Loucy (cell line): ENCODE results near the gene KDM4C.

ENCODE experiments used
- H2AFZ ChIP-seq: fragments of 200-600 bp; sonication (generic); 2 replicates; pipeline ENCODE4 v1.6.0; 2016; ENCODE audit warnings: antibody characterized with exemption, mild to moderate bottlenecking, low read length, moderate library complexity
- H3F3A ChIP-seq: fragments of 200-600 bp; 2 replicates; pipeline ENCODE4 v1.6.0; 2016; ENCODE audit warnings: antibody characterized with exemption, low read depth, mild to moderate bottlenecking
- H3K27me3 ChIP-seq: fragments of 200-600 bp; sonication (generic); 2 replicates; pipeline ENCODE4 v1.6.1; 2014; ENCODE audit warnings: low read length, mild to moderate bottlenecking; ENCODE audit not compliant: insufficient read depth, poor library complexity, severe bottlenecking
- H3K36me3 ChIP-seq: fragments of 200-600 bp; sonication (generic); 2 replicates; pipeline ENCODE4 v1.6.1; 2016; ENCODE audit warnings: low read length; ENCODE audit not compliant: insufficient read depth
- H3K4me1 ChIP-seq: fragments of 200-600 bp; sonication (generic); 2 replicates; pipeline ENCODE4 v1.5.1; 2014; ENCODE audit warnings: low read length, mild to moderate bottlenecking; ENCODE audit not compliant: insufficient read depth, poor library complexity, severe bottlenecking
- H3K4me2 ChIP-seq: fragments of 200-600 bp; sonication (generic); 2 replicates; pipeline ENCODE4 v1.6.0; 2014; ENCODE audit warnings: antibody characterized with exemption, low read length, low read depth, mild to moderate bottlenecking; ENCODE audit not compliant: poor library complexity, severe bottlenecking
- H3K4me3 ChIP-seq: fragments of 200-600 bp; sonication (generic); 2 replicates; pipeline ENCODE4 v1.5.1; 2014; ENCODE audit warnings: low read length, mild to moderate bottlenecking, mixed read lengths; ENCODE audit not compliant: poor library complexity, severe bottlenecking
- H3K79me2 ChIP-seq: fragments of 200-600 bp; sonication (generic); 2 replicates; pipeline ENCODE4 v1.6.1; 2014; ENCODE audit warnings: low read length; ENCODE audit not compliant: insufficient read depth
- H3K9ac ChIP-seq: fragments of 200-600 bp; sonication (generic); 2 replicates; pipeline ENCODE4 v1.6.0; 2014; ENCODE audit warnings: mild to moderate bottlenecking, low read depth, low read length, moderate library complexity; ENCODE audit not compliant: poor library complexity, severe bottlenecking
- H3K9me2 ChIP-seq: fragments of 200-600 bp; sonication (generic); replicated peaks from 2 replicates; pipeline ENCODE4 v1.6.1; 2016; ENCODE audit warnings: low read depth, low read length, mixed read lengths
- H3K9me3 ChIP-seq: fragments of 200-600 bp; sonication (generic); 2 replicates; pipeline ENCODE4 v1.6.1; 2014; ENCODE audit warnings: mild to moderate bottlenecking, antibody characterized with exemption, low read length, low read depth; ENCODE audit not compliant: insufficient read depth
- H4K20me1 ChIP-seq: fragments of 200-600 bp; sonication (generic); 2 replicates; pipeline ENCODE4 v1.6.0; 2014; ENCODE audit warnings: antibody characterized with exemption, low read length, mild to moderate bottlenecking; ENCODE audit not compliant: insufficient read depth, poor library complexity, severe bottlenecking
- EZH2phosphoT487 ChIP-seq: fragments of 200-600 bp; IDR thresholded peaks from 2 replicates; pipeline ENCODE4 v1.6.1; 2018; ENCODE audit warnings: antibody characterized with exemption, mild to moderate bottlenecking, moderate library complexity, borderline replicate concordance
- TF ChIP-seq, protein P1 (sequence below): fragments of 200-600 bp; sonication (generic); conservative IDR thresholded peaks from 2 replicates; pipeline ENCODE4 v1.5.1; 2014; ENCODE audit warnings: mild to moderate bottlenecking, antibody characterized with exemption, low read length

KDM4C gene

DNA sequence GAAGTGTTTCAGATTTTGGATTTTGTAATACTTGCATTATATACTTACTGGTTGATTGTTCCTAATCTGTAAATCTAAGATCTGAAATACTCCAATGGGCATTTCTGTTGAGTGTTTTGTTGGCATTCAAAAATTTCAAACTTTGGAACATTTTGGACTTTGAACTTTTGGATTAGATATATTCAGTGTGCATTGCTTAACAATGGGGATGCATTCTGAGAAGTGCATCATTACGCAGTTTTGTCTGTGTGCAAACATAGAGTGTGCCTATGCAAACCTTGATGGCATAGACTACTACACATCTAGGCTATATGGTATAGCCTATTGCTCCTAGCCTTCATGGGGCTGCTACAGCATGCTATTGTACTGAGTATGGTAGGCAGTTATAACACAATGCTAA lies 325.4 kb downstream of the KDM4C start:
- TF ChIP-seq, protein P1, sequence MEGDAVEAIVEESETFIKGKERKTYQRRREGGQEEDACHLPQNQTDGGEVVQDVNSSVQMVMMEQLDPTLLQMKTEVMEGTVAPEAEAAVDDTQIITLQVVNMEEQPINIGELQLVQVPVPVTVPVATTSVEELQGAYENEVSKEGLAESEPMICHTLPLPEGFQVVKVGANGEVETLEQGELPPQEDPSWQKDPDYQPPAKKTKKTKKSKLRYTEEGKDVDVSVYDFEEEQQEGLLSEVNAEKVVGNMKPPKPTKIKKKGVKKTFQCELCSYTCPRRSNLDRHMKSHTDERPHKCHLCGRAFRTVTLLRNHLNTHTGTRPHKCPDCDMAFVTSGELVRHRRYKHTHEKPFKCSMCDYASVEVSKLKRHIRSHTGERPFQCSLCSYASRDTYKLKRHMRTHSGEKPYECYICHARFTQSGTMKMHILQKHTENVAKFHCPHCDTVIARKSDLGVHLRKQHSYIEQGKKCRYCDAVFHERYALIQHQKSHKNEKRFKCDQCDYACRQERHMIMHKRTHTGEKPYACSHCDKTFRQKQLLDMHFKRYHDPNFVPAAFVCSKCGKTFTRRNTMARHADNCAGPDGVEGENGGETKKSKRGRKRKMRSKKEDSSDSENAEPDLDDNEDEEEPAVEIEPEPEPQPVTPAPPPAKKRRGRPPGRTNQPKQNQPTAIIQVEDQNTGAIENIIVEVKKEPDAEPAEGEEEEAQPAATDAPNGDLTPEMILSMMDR: no peak
- TF ChIP-seq EZH2phosphoT487: no peak
- H2AFZ ChIP-seq: no peak overlapping the region
- no peaks in the 10 kb centered on the region for H4K20me1 ChIP-seq
- no peak overlapping the region for H3K9ac ChIP-seq
- no peaks in the 10 kb centered on the region for H3K79me2 ChIP-seq
- H3K36me3 ChIP-seq: peaks cover 5% of the 10 kb centered on the region; the same call in 1 of the 2 replicates
- H3K9me2 ChIP-seq: no peaks in the 10 kb centered on the region
- H3K9me3 ChIP-seq: no peaks in the 10 kb centered on the region
- no peak overlapping the region for H3K4me3 ChIP-seq
- no peaks in the 10 kb centered on the region for H3K27me3 ChIP-seq
- no peaks in the 10 kb centered on the region for H3F3A ChIP-seq
- no peak overlapping the region for H3K4me2 ChIP-seq
- no peaks in the 10 kb centered on the region for H3K4me1 ChIP-seq

DNA sequence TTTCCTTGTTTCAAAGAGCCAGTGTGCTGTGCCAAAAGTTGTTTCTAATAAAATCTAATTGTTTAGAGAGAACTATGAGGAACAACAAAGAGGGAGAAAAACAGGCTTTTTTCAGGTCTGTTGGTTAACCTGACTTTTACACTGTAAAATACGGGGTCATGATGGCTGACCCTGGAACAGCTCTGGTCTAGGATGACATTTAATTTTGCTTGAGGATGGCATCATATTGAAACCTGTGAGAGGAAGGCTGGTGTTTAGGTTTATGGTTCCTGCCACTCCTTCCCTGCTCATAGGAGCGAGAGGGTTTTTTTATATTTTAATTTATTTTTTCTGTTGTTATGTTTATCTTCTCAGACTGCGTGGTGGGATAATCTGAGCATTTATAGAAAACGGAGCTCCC lies 327.6 kb downstream of the KDM4C start:
- H3K79me2 ChIP-seq: no peaks in the 10 kb centered on the region
- no peak overlapping the region for H3K4me3 ChIP-seq
- peaks cover 5% of the 10 kb centered on the region; the same call in 1 of the 2 replicates for H3K36me3 ChIP-seq
- no peaks in the 10 kb centered on the region for H3K9me3 ChIP-seq
- no peak overlapping the region for H3K4me2 ChIP-seq
- no peak overlapping the region for H2AFZ ChIP-seq
- no peaks in the 10 kb centered on the region for H3F3A ChIP-seq
- peaks cover 12% of the 10 kb centered on the region for H3K4me1 ChIP-seq
- TF ChIP-seq, protein P1: no peak
- no peak for TF ChIP-seq EZH2phosphoT487
- H4K20me1 ChIP-seq: no peaks in the 10 kb centered on the region
- H3K9me2 ChIP-seq: no peaks in the 10 kb centered on the region
- H3K27me3 ChIP-seq: no peaks in the 10 kb centered on the region
- H3K9ac ChIP-seq: no peak overlapping the region

DNA sequence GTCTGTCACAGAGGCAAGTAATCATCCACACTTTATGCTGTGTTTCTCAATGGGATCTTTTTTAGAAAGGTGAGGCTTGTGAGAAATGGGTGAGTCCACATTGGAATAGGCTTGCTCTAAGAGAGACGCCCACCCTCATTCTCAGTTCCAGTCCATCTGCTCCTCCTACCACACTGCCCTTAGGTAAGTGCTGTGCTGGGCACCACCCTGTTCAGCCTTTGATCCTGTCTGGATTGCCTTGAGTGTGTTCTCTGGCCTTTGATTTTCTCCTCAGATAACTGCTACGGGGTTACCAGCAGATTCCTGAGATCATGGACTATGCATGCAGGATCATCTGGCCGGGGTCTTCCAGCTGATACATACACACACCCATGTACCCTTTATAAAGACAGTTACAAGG lies 328.6 kb downstream of the KDM4C start:
- Histone ChIP-seq H2AFZ (no peak overlapping the region), H3K4me1 (peaks cover 15% of the 10 kb centered on the region), H3K79me2 (no peaks in the 10 kb centered on the region), H3K9me3 (no peaks in the 10 kb centered on the region), H3K4me3 (no peak overlapping the region), H3K9me2 (no peaks in the 10 kb centered on the region), H3K4me2 (no peak overlapping the region), H3K27me3 (no peaks in the 10 kb centered on the region), H3K9ac (no peak overlapping the region), H3K36me3 (peaks cover 5% of the 10 kb centered on the region; the same call in 1 of the 2 replicates), H3F3A (no peaks in the 10 kb centered on the region), H4K20me1 (no peaks in the 10 kb centered on the region)
- TF ChIP-seq, protein P1: no peak
- no peak for TF ChIP-seq EZH2phosphoT487
